GM18909 (cell line): ENCODE data around the gene CBS.
"Not testable (repeated sequence)": the region's sequence is repeated elsewhere in the genome, so short reads cannot be mapped to it uniquely, and the experiment has no call there.

ENCODE experiments used
- ATAC-seq: cut with Tn5 transposase; IDR thresholded peaks from one replicate; pipeline ENCODE4 v1.9.1; 2021; ENCODE audit warnings: mild to moderate bottlenecking; ENCODE audit not compliant: unreplicated experiment, poor library complexity

The CBS gene

DNA sequence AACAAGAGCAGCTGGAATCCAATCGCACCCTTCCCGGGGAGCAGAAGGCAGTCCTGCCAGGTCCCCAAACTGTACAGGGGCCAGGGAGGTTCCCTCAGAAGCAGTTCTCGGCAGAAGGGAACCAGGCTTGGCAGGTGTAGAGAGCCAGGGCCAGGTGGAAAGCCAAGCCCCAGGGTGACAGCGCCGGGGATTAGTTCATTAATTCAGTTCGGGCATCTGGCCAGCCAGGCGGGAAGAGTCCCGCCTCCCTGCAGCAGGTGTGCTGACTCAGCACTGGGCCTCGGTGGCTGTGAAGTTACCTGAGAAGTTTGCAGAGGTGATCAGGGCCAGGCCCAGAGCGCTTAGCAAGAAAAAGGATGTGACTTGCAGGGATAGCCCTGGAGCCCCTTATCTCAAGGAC is 6.0 kb downstream of the CBS start:
- not testable (repeated sequence) for ATAC-seq

- ATAC-seq: not testable (repeated sequence)
Measured at GRCh38 chr21:43068065-43068464, 7.6 kb downstream of the CBS start.

DNA sequence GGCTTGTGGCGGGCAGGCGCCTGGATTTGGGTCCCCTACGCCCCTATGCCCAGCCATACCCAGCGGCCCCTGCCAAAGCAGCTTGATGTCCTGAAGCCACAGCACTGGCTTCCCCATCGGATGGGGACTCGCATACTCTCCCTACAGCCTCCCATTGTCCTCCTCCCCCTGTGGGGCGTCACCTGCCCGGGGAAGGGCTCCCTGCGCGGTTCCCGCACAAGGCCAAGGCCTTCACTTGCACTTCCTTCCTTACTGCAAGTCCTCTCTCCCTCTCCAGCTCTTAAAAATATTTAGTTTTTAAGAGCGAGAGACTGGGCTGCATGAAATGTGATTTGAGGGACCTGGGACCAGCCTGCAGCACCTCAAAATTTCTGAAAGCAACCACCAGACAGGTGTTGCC is 8.9 kb downstream of the CBS start:
- not testable (repeated sequence) for ATAC-seq

- not testable (repeated sequence) for ATAC-seq
Measured at GRCh38 chr21:43065991-43066390, 9.6 kb downstream of the CBS start.

DNA sequence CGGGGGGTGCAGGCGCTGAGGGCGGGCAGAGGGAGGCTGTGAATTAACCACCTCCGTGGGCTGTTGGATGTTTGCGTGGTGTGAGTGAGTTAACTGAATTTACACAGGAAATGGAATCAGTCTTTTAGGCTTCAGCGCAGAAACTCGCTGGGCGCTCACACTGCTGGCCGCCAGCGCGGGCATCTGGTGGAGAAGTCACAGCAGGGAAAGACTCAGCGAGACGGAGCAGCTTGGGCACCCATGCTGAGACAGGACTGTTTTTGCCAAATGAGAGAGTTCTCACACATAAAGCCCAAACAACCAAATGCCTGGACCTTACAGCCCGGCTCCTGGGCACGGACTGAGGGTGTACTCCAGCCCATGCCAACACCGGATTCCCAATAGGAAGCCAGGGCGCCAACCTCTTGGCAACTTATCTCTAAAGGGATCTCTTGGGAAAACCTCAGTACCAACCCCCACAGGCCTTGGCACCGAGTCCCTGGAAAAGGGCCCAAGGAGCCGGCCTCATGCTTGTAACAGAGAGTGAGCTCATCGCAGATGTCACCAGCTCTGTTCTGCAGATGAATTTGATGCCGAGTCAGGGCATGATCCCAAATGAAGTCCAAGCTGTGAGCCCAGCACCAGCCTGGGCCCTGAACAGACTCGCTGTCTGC is 11.2 kb downstream of the CBS start:
- ATAC-seq: not testable (repeated sequence)

DNA sequence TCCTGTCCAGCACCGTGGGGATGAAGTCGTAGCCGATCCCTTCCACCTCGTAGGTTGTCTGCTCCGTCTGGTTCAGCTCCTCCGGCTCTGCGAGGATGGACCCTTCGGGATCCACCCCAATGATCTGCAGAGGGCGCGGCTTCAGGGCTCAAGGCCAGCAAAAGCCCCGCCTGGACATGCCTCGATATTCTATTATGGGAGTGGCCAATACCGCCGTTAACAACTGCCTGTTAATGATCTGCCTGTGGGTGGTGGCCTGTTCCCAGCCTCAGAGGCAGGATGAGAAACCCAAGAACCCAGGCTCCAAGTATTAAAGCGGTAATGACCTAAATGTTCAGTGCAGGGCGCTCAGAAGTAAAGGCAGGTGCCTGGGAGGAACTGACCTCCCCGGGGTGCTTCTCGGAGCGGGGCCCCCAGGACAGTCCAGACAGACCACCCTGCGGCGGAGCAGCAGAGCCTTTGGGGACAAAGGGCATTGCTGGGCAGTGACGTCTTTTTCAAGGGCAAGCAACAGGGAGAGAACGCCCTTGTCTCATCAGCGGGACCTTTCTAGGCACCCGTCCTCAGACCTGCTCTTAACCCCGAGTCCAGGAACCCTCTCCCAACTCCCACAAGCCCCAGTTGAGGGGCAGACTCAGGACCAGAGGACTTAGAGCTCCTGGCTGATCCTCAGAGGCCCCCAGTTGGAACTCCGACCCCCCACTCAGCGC is 12.5 kb downstream of the CBS start:
- not testable (repeated sequence) for ATAC-seq

GRCh38 chr21:43053112-43053511 is 22.5 kb downstream of the CBS start:
- ATAC-seq: not testable (repeated sequence)

DNA sequence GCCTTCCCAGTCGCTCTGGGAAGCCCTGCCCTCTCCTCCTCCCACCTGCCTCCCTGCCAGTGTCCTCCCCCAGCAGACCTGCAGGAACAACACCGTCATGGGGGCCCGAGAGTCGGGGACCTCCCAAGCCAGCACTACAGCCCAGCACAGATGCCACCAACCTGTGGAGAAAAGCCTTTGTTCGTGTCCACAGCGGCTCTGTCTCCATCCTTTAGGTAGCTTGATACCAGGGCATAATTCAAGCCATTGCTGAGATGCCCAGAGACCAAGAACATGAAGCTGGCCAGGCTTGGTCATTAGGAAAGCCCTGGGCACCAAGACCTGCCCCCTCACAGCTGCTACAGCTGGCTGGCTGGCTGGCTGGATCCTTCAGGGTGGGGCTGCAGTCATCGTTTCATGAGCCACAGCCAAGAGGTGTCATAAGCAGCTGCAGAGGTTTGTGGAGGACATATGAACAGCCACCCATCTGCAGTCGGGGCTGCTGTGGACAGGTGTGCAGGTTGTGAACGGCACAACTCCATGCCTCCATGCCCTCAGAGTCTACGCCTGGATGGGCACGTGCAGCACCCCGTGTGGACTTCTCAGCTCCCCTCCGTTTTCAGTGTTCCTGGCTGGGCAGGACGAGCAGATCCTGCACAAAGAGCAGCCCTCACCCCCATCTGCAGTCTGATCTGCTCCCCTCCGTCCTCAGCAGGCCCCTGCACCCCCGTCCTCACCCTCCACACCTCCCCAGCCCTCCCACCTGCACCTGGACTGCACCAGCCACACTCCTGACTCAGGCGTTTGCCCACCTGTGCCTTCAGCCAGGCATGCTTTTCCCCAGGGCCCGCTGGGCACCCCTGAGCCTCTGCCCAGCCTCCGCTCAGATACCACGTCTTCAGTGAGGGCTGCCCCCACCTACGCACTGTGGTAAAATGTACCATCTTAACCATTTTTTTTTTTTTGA is 29.5 kb downstream of the CBS start:
- ATAC-seq: not testable (repeated sequence)

DNA sequence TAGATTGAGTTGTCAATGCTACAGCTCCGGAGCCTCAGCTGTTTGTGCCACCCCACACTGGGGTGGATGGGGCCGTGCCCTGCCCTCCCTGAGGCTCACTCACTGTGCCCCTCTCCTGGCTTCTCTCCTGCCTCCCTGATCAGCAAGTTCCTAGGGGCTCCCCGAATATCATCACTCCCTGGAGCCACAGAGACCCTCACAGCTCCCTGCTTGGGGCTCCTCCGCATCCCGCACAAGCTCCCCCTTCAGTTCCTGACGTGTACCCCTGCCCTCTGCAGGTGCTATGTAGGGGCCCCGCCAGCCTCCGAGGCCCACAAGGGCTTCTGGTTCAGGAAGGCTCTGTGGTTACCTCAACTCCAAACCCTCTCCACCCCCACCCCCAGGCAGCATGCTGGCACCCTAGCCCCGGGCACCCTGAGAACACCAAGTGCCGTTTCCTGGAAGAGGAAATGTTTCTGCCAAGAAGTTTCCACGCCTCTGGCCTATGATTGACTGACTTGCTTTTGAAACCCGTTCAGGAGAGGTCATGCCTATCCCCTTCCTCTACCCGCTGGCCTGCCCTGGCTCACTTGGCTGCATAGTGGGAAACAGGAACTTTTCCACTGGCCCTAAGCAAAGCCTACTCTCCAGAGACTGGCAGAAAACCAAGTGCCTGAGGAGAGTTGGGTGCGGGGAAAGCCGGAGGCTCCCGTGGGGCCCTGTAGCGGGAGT is 30.3 kb downstream of the CBS start:
- ATAC-seq: not testable (repeated sequence)

- not testable (repeated sequence) for ATAC-seq
Measured at GRCh38 chr21:43044547-43044946, 31.1 kb downstream of the CBS start.

- not testable (repeated sequence) for ATAC-seq
Measured at GRCh38 chr21:43043291-43043690, 32.3 kb downstream of the CBS start.

GRCh38 chr21:43042169-43042568 is 33.5 kb downstream of the CBS start:
- not testable (repeated sequence) for ATAC-seq

- ATAC-seq: not testable (repeated sequence)
Measured at GRCh38 chr21:43038659-43039044, 37.0 kb downstream of the CBS start.

DNA sequence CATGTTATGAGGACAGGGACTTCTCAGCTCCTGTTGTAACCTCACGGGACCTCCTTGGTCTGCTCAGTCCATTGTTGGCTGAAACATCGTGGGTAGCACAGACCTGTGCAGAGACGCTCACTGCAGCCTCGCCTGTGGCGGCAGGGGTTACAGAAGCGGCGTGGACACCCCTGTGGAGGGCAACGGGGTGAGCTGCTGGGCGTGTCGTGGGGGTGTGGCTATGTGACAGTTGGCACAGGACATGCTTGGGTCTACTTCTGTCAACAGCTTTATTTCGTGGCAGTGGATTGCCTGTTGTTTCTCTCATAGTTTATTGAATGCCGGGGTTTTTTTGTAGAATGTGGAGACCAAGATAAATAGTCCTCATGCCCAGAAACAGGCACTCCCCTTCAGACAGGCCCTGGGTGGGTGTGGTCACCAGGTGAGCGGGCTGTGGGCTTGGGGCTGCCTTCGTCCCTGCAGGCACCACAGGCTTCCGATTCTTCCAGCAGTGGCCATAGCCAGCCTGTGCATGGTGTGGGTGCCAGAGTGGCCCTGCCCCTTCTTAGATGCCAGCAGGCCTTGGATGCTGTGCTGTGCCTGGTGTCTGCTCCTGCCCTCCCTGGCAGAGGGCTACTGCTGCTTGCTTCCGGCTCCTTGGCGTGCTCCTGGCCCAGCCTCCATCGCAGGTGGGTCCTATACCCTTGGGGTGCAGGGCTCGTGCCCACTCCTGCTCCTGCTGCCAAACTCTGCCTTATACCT is 37.5 kb downstream of the CBS start:
- ATAC-seq: not testable (repeated sequence)

DNA sequence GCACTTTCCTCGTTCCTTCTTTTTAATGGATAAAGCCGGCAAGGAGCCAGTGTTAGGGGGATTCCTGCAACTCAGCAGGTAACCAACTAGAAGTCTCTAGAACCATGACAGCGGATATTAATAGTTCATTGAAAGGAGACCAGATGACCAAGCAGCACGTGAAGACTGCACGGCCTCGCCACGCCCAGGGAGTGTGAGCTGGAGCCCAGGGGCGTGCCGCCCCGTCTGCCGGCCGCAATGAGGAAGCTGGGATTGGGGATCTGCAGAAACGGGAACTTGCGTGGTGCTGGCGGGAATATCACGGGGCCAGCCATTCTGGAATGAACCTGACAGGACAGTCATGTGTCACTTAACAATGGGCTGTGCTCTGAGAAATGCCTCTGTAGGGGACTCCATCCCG is 38.7 kb downstream of the CBS start:
- ATAC-seq: not testable (repeated sequence)

DNA sequence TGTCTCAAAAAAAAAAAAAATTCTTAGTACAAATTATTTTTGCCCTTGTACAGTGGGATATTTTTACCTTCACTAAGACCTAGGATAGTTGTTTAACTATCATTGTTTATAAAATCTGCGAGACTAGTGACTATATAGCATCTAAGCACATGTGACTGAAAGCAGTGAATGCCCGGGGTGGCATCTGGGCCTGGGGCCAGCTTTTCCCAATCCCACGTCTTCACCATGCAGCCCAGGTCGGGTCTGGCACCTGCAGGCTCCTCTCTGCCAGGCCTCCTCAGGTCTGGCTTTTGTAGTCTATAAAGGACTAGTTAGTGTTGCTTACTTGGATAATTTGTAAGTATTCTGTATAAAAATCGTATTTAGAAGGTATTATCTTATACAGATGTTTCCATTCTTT is 40.8 kb downstream of the CBS start:
- ATAC-seq: no peak

GRCh38 chr21:43034101-43034500 is 41.5 kb downstream of the CBS start:
- ATAC-seq: no peak

DNA sequence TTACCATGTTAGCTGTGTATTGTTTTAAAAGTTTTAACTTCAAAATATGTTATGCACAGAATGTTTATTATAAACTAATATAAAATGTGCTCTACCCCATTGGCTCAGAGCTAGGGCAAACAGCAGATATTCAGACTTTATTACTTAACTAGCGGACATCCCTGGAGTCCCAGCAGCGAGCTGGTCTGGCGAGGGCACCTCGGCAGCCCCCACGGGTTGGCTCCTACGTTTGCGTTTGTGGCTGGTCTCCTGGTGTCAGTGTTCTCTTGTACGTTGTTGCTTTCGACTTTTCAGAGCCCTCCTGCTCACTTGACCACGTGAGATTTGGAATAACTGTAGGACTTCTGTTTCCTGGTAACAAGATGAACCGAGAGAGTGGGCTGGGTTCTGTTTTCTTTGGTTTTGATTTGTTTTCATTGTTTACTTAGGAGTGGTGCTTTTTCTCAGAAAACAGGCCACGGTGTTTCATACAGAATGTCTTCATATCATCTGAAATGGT is 44.5 kb downstream of the CBS start:
- no peak for ATAC-seq

- no peak for ATAC-seq
Measured at GRCh38 chr21:43029785-43030184, 45.9 kb downstream of the CBS start.
